Measurements from ENCODE around the gene CCDC34.

Gene CCDC34

GRCh38 chr11:27391331-27392015 is 28.5 kb upstream of the CCDC34 start:
- DNase-seq, result no peak

- peak; percentile 68 for DNase-seq
Measured at GRCh38 chr11:27390318-27391295, 27.6 kb upstream of the CCDC34 start.

- no peak for DNase-seq
Measured at GRCh38 chr11:27388869-27389268, 25.9 kb upstream of the CCDC34 start.

- DNase-seq, result no peak
Measured at GRCh38 chr11:27388001-27388400, 25.0 kb upstream of the CCDC34 start.

GRCh38 chr11:27387362-27387761 is 24.3 kb upstream of the CCDC34 start:
- DNase-seq, result no peak

- no peak for DNase-seq
Measured at GRCh38 chr11:27386181-27386845, 23.3 kb upstream of the CCDC34 start.

GRCh38 chr11:27385245-27385644 is 22.2 kb upstream of the CCDC34 start:
- peak; percentile 83 for DNase-seq

- no peak for DNase-seq
Measured at GRCh38 chr11:27384227-27384626, 21.2 kb upstream of the CCDC34 start.

GRCh38 chr11:27383645-27384044 is 20.6 kb upstream of the CCDC34 start:
- no peak for DNase-seq

GRCh38 chr11:27381238-27381666 is 18.2 kb upstream of the CCDC34 start:
- no peak for DNase-seq

- no peak for DNase-seq
Measured at GRCh38 chr11:27380771-27381170, 17.8 kb upstream of the CCDC34 start.

- DNase-seq, result no peak
Measured at GRCh38 chr11:27379449-27379848, 16.4 kb upstream of the CCDC34 start.

- no peak for DNase-seq
Measured at GRCh38 chr11:27375370-27375769, 12.4 kb upstream of the CCDC34 start.

- DNase-seq, result no peak
Measured at GRCh38 chr11:27373856-27374602, 11.0 kb upstream of the CCDC34 start.

GRCh38 chr11:27373392-27373791 is 10.4 kb upstream of the CCDC34 start:
- no peak for DNase-seq

- DNase-seq, result no peak
Measured at GRCh38 chr11:27372164-27372563, 9.1 kb upstream of the CCDC34 start.

GRCh38 chr11:27371489-27371888 is 8.5 kb upstream of the CCDC34 start:
- DNase-seq, result no peak

- DNase-seq, result peak; percentile 42
Measured at GRCh38 chr11:27370374-27370773, 7.4 kb upstream of the CCDC34 start.

- no peak for DNase-seq
Measured at GRCh38 chr11:27367881-27368280, 4.9 kb upstream of the CCDC34 start.

- no peak for DNase-seq
Measured at GRCh38 chr11:27363576-27364117, 632 bp upstream of the CCDC34 start.

GRCh38 chr11:27361649-27362431 is 1.2 kb downstream of the CCDC34 start:
- no peak for DNase-seq

- DNase-seq, result peak; percentile 14
Measured at GRCh38 chr11:27358296-27358695, 4.7 kb downstream of the CCDC34 start.

Data from fibroblast of skin of right quadriceps (primary cell).